Right forelimb (tissue), 1 donor: Measurements from ENCODE around the gene CFAP221.

Source experiments
- DNase-seq: peaks from one replicate; pipeline ENCODE4 v3.0.0-alpha.2; 2018

Gene CFAP221

DNA sequence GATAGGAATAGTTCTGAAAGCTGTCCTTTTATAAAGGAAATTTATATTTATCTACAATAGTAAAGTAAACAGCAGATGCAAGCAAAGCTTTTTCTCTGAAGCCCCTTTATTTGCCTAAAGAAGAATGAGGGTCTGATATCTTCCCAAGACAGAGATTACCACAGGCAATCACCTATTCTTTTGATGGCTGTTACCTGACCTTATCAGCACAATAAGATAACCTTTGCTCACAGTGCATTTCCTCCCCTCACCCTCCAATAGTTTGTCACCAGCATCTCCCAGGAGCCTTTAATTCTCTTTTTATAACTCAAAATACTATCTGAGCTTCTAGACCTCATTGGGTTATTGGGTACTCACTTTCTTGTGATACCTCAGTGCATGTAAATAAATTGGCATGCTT lies 6.5 kb upstream of the CFAP221 start:
- no peak for DNase-seq

DNA sequence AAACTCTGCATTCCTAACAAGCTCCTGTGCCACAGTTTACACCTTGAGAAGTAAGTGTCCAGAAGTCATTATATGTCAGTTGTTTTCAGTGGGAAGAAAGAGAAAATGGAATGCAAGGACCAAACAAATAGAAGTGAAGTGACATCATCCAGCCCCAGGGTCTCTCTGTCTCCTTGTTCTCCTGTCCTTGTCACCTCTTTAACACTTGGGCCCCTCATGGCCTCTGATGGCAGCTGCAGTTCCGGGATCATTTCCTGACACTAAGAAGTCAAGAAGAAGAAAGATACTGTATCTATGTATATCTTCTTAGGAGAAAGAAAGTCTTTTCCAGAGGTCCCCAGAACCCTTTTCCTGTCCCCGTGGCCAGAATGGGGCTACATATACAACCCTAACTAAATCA lies 2.8 kb upstream of the CFAP221 start:
- no peak for DNase-seq

DNA sequence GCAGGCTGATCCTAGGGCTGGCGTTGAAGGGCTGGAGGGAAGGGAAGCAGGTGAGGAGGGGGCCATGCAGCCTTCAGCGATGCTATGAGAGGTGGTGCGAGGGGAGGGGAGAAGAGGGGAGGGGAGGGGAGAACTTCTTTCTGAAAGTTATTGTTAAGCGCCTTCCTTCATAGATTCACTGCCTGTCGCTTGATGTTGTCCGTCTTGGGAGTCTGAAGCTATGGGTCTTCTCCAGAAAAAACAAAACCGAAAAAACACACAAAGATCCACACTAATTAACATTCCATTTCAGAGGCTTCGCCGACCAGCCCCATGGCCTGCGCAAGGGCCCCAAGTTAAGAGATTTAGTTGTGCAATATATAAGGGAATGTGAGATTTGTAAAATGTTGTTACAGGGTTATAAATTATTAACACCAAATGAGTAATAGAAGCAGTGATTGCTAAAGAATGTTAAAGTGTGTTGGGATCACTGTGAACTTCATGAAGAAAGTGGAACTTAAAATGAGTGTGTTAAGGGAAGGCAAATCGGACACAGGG lies 758 bp downstream of the CFAP221 start:
- no peak for DNase-seq

DNA sequence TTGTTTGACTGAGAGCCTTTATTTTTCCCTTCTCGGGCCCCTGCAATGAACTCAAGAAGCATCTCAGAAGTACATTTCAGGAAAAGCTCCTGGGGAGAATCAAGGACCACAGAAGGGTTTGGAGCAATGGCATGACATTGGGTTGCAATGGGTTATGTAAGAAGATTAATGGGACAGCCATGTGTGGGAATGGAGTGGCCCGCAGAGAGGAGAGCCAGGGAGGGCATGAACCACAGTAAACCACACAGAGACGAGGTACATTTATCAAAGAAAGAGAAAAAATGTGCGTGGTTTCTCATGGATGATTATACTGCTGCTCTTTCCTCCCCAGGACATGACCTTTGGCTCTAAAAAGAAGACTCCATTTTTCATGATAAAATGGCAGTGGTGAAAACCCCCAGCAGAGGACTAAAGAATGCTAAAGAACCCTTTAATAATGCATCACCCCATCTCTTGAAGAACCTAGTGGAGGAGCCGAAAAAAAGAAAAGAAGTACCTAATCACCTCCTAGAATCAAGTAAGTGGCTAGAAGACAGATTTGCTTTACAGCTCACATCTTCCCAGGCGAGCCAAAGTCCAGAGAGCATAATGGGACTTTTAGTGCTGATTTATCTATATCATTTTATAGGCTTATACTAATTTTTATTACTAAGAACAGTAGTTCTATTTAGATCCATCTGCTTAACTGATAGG lies 1.7 kb downstream of the CFAP221 start:
- DNase-seq, result no peak

DNA sequence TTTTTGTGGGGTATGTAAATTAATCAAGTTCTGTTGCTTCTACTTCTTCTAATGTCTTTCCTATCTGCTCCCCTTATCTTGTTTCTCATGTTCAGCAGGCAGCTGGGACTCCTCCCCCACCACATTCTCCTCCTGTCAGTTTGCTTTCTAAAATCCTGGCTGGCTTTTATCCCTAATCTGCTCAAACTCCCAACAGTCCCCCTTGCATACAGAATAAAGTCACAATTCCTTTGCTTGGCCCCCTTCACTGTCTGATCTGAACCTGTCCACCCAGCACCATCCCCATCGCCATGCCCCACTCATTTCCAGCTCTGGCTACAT lies 2.2 kb downstream of the CFAP221 start:
- DNase-seq, result no peak

DNA sequence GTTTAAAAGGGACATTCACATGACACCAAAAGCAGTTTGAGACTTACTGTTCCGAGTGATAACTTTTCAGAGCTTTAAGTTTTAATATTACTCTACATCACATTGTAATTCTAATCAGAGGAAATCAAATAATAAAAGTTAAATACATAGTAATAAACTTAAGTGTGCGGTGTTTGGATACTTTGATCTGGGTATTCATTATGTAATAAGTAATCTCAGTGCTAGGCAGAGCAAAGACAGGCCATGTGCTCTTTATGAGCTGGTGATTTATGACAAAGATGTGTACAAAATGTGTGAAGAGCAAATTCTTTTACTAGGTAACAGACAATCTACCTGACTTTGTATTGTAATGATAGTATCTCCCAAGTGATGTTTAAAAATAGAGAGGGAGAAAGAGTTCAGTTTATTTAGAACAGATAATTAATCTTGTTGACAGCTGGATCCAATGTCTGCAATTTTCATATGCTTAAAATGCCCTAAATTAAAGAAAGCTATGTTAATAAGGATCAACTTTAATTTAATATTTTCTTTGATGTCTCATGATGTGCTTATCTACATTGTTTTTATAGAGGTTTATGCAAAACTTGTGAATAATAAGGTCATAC lies 4.4 kb downstream of the CFAP221 start:
- no peak for DNase-seq

DNA sequence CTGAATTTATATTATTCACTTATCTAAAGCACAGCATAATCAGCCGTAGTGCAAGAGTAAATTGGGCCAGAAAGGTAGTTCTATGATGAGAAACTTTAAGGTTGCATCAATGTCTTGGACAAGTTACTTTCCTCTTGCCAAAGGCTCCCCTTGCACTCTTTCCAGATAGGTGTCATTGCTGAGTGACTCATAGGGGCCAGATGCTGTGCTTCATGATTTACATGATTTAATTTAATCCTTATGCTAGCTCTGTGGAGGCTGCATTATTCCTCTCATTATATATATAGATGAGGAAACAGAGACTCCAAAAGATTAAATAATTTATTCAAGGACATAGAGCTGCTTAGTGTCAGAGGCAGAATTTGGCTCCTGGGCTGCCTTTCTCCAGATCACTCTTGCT lies 5.0 kb downstream of the CFAP221 start:
- no peak for DNase-seq

DNA sequence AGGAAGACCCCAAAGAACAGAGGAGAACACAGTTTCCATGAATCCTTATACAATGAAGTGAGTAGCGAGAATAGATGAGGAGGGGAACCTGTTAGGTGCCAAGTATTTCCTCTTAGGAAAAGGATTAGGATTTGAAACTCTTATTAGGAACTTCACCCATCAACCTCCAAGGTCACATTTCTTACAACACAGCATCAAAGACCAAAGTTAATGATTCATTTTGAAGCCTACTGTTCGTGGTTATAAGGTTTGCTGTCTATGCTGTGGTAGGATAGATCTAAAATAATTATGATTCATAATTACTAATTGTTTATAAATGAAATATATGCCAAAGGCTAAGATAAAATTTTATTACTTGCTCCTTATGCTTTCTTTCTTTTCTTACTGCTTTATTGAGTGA lies 6.1 kb downstream of the CFAP221 start:
- no peak for DNase-seq

DNA sequence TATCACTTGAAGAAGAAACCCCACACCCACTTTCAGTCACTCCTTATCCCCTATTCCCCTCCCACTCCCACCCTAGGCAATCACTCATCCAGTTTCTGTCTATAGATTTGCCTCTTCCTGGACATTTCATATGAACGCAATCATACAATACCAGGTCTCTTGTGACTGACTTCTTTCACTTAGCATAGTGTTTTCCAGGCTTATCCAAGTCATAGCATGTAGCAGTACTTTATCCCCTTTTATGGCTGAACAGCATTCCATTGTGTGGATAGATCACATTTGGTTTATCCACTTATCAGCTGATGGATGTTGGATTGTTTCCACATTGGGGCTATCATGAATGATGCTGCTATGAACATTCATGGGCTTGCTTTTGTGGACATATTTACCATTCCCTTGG lies 6.6 kb downstream of the CFAP221 start:
- no peak for DNase-seq

DNA sequence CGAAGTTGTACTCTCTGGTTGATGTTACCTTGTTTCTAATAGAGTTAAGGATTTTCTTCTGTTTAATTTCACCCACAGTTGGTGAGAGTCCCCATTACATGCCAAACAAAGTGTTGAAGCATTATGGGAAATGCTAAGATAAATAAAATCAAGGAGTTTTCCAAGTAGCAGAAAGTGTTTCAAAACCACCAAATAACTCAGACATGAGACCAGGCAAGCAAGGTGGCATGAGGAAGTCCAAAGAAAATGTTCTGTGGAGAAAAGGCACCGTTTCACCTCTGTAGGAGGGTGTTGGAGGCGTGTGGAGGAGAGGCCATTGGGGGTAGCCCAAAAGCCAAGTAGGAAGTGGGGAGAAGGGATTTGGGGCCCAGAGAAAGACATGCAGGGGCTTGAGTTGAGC lies 8.7 kb downstream of the CFAP221 start:
- DNase-seq, result no peak

DNA sequence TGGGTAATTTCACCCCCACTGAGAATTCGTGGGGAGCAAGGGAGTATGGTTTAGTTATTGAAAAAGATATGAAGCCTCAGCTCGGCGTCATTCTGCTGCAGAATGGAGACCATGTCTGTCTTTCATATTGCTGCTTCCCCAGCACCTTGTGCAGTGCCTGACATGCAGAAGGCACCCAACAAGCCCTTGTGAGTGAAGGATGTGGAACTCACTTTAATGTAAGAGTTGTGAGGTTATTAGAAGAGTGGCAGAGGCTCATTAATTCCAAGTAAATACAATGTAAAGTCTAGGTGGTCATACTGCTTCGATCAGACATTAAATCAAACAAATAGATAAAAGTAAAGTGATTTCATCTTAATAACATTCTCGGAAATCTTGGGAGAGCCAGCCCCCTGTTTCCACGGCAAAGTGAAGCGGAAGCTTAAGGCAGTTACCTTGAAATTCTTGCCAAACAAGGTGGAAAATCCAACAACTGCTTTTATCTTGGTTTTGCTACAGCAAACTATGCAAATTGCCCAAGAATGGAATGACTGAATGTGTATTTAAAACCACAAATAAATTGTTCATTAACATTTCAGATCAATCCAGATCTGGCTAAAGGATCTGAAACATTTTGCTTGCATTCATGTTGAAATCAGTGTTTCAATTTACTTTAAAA lies 9.6 kb downstream of the CFAP221 start:
- DNase-seq, result no peak

DNA sequence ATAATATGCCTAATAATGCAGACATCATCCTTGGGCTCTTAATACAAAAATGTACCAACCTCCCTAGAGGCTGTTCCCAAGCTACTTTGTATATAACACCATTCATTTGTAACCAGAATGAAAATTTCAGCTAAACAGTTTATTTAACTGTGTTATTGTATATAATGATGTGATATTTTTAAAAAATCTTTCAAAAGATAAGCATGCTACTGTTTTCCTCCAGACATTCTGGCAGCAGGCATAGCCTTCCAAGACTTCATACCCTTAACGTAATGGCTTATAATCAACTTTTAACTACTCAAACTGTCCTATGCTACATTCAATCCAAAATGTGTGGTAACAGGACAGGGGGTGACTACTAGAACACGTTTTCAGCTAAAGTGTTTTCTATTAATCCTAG lies 21.2 kb downstream of the CFAP221 start:
- no peak for DNase-seq

DNA sequence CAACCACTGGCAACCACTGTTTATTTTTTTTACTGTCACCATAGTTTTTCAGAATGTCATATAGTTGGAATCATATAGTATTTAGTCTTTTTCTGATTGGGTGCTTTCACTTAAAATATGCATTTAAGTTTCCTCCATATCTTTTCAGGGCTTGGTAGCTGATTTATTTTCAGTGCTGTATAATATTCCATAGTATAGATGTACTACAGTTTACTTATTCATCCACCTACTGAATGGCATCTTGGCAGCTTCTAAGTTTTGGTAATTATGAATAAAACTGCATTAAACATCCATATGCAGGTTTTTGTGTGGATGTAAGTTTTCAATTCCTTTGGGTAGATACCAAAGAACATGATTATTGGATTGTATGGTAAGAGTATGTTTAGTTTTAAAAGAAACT lies 23.0 kb downstream of the CFAP221 start:
- DNase-seq, result no peak

DNA sequence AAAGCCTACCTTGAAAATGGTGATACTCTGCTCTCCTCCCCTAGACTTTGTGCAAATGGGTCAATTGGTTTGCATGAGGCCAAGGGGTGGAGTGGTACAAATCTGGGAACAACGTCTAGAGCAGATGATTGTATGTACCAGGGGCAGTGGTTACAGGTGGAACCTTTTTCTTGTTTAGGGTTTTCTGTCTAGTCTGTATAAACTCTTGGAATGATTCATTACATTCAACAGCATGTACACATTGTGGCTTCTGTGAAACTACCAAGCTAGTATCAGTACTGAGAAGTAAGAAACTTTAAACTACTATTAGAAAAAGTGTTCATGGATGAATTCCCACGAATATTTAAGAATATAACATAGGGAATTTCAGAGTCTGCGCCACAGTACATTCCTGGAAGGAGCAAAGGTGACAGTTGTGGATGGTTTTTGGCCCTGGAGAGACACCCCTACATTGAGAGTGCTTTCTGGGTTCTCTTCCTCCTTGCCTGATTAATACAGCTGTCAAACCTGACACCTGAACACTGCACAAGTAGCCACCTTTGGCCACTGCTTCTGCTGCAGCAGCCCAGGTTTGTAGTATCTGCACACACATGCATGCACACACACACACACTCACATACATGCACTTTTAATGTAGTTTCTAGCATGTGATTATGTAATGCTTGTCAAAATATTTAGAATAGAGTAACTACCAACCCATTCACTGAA lies 30.0 kb downstream of the CFAP221 start:
- no peak for DNase-seq

DNA sequence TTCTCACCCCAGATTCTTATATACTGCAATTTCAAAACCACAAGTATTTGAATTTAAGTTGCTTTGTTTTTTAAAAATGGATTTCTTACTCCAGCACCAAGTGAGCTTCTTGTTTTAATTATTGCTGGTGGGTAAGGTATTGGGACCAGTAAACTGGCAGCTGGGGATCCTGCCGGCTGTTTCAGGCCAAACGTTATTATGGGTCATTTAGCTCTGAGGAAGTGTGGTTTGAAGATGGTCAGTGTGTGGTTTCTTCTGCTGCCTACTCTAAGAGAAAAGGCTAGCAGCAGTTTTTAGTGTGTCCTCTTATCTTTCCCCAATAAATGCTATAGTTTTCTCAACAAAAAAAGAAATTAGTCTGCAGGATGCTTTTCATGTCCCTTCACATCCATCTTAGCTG lies 30.6 kb downstream of the CFAP221 start:
- no peak for DNase-seq

DNA sequence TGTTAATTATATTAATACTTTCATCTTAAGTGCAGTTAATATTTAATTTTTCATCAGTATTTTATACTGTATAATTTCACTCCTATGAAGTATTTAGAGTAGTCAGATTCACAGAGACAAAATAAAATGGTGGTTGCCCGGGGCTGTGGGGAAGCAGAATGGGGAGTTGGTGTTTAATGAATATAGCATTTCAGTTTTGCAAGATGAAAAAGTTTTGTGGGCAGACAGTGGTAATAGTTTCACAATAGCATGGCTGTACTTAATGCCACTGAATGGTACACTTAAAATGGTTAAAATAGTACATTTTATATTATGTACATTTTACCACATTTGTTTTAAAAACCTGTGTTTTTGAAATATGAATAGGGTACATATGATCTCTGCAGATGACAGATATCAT lies 31.2 kb downstream of the CFAP221 start:
- no peak for DNase-seq

DNA sequence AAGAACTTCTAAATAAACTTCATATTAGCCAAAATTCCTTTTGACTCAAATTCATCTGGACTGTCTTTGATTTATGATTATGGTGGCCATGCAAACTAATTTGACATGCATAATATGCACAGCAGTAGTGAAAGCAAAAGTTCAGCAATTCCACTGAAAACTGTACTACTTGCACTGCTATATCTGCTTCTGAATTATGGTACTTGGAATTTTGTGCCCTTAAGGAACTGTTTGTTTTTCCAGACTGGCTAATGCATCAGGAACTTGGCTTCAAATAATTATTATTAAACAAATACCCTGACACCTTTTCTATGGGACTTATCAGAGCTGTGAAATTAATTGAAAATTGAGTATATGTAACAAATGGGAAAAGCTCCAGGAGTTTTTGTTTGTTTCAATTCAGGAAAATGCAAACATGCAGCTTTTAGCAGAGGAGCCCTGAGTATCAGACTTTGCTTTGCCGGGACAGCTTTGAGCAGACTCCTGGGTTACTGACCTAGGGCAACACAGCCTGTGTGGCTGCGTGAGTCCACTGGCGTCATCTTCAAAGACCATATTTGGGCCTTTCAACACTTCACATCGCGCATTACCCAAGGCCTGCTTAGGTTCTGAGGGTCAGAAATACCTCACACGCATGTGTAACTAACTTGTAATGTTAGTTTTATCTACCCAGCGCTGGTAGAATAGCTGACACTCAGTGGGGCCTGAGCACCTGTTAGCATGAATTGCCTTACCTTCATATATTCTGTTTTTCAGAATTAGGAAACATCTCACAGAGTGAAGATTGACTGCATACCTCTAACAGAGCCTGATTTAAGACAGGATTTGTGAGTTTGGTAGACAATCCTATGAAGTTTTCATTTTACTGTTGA lies 35.4 kb downstream of the CFAP221 start:
- no peak for DNase-seq

DNA sequence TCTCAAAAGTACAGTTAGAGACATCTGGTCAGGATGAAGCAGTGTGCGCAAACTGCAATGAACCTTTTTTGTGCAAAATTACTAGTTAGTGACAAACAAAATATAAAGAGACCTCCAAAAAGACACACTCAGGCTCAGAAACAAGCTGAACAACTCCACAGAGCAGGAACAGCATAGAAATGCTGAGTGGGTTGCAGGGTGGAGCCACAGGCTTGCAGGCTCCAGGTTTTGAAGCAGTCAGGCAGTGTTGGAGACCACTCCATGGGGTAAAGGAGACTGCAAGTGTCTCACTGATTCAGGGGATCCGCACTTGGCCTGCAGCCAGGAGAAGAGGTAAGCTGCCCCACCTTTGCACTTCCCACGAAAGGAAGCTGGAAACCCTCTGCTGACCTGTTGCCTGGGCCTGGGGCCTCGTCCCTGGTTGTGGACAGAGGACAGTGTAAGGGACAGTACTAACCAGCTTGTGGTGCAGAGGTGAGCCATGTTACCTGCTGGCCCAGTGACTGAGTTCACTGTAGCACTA lies 36.4 kb downstream of the CFAP221 start:
- no peak for DNase-seq

DNA sequence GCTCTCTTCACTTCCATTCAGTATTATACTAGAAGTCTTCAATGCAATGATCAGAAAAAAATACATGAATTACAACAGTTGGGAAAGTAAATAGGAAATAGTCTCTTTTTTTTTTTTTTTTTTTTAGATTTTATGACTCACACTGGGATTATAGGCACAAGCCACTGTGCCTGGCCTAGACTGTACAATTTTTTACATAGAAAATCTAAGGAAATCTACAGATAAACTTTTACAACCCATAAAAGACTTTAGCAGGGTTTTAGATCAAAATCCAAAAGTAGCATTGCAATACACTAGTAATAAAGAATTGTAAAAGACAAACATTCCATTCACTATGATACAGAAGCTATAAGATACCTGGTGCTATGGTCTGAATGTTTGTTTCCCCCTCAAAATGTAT lies 39.0 kb downstream of the CFAP221 start:
- DNase-seq, result no peak

DNA sequence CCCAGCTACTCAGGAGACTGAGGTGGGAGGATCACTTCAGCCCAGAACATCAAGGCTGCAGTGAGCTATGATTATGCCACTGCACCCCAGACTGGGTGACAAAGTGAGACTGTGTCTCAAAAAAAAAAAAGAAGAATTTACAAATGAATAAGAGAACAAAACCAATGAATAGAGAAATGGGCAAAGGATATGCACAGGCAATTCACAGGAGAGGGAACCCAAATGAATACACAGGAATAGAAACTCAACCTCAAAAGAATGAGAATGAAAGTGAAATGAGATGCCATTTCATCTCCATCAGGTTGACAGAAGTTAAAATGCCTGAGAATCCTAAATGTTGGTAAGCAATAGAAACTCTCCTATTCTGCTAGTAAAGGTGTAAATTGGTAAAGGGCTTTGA lies 40.2 kb downstream of the CFAP221 start:
- no peak for DNase-seq

DNA sequence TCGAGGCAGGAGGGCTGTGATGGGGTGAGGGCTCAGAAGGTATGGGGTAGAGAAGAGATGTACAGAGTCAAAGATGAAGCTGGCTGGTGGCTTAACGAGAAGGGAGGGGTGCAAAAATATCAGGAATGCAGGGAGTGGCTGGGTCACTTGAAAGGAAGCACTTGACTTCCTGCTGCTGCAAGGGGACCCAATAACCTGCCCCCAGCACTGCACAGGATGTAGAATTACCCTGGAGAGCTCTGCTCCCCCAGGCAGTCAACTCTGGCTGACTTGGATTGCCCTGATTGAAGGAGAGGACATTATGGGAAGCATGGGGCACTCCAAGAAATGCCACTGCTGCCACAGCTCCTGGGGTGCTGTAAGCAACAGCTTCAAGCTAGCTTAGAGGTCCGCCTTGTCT lies 41.8 kb downstream of the CFAP221 start:
- no peak for DNase-seq

DNA sequence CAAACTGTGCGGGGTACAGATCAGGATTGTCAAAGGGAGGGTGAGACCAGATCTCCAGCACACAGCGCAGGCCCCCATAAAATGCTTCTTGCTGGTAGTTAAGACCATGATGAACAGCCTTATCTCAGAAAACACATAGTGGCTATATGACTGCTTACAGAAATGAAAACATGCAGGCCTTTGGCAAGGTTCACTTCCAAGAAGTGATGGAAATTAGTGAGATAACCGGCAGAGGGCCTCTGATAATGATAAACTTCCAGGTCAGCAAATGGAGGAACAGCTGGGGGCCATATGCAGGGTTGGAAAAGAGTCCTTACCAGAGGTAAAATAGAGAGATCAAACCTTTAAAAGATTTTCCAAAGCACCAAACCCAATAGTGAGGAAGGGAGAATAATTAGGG lies 46.6 kb downstream of the CFAP221 start:
- DNase-seq, result no peak

DNA sequence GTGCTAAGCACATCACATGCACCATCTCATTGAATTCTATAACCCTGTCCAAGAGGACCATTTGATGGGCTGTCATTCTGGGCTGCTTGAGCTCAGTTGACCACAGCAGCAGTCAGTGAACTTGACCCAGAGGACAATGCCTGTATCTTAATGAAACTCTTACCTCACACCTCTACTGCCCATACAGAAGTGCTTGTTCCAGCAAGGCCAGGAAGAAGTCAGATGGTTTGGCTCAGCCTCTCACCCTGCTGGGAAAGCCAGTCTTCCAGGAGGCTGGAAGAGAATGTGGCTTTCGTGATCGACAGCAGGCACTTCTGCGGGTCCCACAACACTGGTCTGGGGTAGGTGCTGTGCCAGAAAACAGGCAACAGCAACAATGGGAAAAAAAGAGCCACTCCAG lies 47.3 kb downstream of the CFAP221 start:
- DNase-seq, result no peak
